Measurements from ENCODE around the gene TPP1.

DNA sequence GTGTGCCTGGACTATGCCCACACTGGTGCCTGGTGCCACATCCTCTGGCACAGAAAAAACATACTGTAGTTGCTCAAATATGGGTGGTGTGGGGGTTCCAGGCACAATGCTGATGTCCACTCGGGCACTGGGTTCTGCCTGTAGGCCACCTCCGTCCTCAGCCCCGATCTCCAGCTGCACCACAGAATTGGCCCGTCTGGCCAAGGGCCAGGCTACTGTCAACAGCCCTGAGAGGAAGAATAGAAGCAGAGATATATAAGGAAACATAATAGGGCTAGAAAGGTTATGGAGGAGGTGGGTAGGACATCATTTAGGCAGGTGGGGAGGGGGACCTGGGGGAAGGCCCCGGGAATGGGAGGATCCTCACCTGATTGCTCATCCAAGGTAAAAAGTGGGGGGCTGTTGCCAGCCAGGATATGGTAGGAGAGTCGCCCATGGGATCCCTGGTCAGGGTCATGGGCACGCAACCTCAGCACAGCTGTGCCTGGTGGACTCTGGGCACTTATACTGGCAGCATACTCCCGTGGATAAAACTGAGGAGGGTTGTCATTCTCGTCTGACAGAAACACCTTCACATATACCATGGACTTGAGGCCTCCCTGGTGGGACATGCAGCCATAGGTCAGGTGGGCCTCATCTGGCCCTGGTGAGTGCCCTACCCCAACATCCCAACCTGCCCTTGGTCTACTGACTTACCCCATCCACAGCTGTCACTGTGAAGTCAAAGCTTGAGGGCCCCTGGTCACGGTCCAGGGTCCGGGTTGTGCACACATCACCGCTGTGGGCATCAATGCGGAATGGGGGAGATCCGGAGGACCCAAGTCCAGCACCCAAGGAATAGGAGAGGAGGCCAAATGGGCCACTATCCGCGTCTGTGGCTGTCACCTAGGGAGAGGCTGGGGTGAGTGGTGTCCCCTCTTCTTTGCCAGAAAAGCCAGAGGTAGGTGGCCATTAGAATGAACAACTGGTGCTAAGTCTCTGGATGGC, 14.5 kb upstream of the TPP1 start:
- no peak for TF ChIP-seq ISL1 (CRISPR knock-in tag; IDR thresholded peaks at IDR 0.05)
- TF ChIP-seq ZNF8 (CRISPR knock-in tag; IDR thresholded peaks at IDR 0.05): no peak
- no peak for TF ChIP-seq RARB (CRISPR knock-in tag; IDR thresholded peaks at IDR 0.05)
- TF ChIP-seq, protein P1, sequence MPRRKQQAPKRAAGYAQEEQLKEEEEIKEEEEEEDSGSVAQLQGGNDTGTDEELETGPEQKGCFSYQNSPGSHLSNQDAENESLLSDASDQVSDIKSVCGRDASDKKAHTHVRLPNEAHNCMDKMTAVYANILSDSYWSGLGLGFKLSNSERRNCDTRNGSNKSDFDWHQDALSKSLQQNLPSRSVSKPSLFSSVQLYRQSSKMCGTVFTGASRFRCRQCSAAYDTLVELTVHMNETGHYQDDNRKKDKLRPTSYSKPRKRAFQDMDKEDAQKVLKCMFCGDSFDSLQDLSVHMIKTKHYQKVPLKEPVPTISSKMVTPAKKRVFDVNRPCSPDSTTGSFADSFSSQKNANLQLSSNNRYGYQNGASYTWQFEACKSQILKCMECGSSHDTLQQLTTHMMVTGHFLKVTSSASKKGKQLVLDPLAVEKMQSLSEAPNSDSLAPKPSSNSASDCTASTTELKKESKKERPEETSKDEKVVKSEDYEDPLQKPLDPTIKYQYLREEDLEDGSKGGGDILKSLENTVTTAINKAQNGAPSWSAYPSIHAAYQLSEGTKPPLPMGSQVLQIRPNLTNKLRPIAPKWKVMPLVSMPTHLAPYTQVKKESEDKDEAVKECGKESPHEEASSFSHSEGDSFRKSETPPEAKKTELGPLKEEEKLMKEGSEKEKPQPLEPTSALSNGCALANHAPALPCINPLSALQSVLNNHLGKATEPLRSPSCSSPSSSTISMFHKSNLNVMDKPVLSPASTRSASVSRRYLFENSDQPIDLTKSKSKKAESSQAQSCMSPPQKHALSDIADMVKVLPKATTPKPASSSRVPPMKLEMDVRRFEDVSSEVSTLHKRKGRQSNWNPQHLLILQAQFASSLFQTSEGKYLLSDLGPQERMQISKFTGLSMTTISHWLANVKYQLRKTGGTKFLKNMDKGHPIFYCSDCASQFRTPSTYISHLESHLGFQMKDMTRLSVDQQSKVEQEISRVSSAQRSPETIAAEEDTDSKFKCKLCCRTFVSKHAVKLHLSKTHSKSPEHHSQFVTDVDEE (CRISPR knock-in tag; IDR thresholded peaks at IDR 0.05): no peak
- no peak for TF ChIP-seq PPARA (CRISPR knock-in tag; IDR thresholded peaks at IDR 0.05; ENCODE audit: borderline replicate concordance)
- TF ChIP-seq ARNTL (CRISPR knock-in tag; IDR thresholded peaks at IDR 0.05; ENCODE audit: borderline replicate concordance, low read depth): no peak
- no peak for TF ChIP-seq ZFP3 (CRISPR knock-in tag; IDR thresholded peaks at IDR 0.05)
